ENCODE data around the gene E2F2. TPM values are rescaled to one million over a fixed set of nuclear protein-coding genes. Genes with fewer than 3 reads are reported as not detected.

The E2F2 gene
- total RNA-seq, 1 experiment from 2014 or later, result 46.1 TPM

DNA sequence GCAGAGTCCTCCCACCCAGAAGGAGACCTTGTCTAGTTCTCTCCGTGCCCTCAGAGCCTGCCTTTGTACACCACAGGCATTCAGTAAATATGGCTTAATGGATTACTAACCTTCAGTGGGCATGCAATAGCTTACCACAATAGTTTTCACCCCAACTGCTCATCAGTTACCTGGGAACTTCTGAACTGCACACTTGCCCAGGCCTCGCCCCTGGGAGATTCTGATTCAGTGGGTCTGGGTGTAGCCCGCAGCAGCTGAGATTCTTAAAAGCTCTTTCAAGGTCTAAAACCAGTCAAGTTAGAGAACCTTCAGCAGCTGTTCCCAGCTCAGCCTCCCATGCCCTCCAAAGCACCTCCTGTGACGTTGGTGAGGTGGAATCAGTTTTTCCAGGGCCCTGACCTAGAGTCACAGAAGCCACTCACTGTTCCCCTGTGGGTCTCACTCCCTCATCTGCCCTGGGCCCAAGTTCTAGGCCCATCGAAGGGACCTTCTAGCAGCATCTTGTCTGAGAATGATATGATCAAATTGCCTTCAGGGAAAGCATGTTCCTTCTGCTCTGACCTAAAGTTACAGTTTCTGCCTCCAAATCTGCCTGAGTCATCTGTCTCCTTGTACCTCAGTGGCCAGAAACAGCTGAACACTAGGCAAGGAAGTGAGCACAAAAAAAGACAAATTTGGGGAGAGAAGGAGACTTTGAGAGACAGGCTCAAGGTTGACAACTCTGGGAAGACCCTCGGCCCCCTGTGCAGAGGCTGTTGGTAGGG lies 57.8 kb downstream of the E2F2 start:
- Histone ChIP-seq H3K9me3 (ENCODE audit: low read depth, low read length, poor library complexity, severe bottlenecking) (no peaks in the 10 kb centered on the region), H3K4me1 (ENCODE audit: insufficient read depth, low read length, poor library complexity, severe bottlenecking) (no peaks in the 10 kb centered on the region), H3K27me3 (replicated peaks; ENCODE audit: insufficient read depth, low read depth, low read length, poor library complexity) (no peaks in the 10 kb centered on the region), H3K36me3 (ENCODE audit: insufficient read depth, low read length, poor library complexity, severe bottlenecking) (no peaks in the 10 kb centered on the region), H3K27ac (ENCODE audit: low read depth, low read length, poor library complexity, severe bottlenecking) (no peak overlapping the region), H3K4me3 (ENCODE audit: low read depth, low read length, poor library complexity, severe bottlenecking) (no peak overlapping the region)
- TF ChIP-seq EZH2 (IDR thresholded peaks at IDR 0.05; ENCODE audit: borderline replicate concordance, low read depth, low read length, poor library complexity, severe bottlenecking), result no peak
- CTCF ChIA-PET, result no interaction called here
- no TSS peak for BruUV-seq (replicated peaks)
- intact Hi-C loops (cut with micrococcal nuclease; ENCODE audit: unreplicated experiment), result no loop called here
- DNase-seq (ENCODE audit: low spot score), result no peak
- POLR2A ChIA-PET (ENCODE audit: low non-redundant PET), result no interaction called here

DNA sequence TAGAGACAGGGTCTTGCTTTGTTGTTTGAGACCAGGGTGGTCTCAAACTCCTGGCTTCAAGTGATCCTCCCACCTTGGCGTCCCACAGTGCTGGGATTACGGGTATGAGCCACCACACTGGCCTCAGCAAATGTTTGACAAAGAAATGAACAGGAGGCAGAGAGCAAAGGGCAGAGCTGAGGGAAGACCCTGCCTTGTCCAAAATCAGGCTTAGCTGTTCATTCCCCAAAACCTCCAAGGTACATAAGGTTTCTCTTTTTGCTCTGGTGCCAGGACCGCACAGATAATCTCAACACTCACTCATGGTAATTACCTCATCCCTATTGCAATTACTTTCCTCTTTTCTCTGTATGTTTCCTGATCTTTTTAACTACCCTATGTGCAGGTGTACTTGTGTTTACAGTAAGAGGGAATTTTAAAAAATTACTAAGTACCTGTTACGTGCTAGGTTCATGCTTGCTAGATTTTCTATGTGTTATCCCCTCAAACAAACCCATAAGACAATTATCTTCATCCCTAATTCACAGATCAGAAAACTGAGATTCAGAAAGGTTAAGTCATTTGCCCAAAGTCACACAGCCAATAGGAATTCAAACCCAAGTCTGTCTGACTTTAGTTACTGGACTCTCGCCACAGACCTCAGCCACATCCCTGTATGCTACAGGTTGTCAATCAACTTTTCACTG lies 58.5 kb downstream of the E2F2 start:
- H3K9me3 ChIP-seq (ENCODE audit: low read depth, low read length, poor library complexity, severe bottlenecking), result no peaks in the 10 kb centered on the region
- no TSS peak for BruUV-seq (replicated peaks)

DNA sequence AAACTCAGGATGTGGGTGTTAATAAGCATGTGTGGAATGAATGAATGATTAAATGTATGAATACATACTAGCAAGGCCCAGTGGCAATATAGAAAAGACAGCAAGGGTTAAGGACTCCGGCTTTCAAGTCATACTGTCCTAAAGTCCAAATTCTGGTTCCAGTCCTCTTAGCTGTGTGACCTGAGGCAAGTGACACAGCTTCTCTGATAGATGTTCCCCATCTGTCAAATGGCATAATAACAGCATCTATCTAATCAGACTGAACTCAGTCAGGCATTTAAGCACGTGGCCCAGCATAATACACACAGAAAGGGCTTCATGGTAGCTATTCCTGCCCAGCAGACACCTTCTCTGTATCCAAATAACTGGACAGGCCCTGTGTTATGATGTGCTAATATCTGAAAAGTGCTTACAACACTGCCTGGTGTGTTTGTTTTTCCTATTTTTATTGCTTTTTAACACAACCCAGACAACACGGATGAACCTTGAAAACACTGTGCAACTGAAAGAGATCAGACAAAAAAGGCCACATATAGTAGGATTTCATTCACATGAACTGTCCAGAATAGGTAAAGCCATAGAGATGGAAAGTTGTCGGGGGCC lies 59.5 kb downstream of the E2F2 start:
- H3K4me1 ChIP-seq (ENCODE audit: insufficient read depth, low read length, poor library complexity, severe bottlenecking), result no peaks in the 10 kb centered on the region
- H3K27me3 ChIP-seq (replicated peaks; ENCODE audit: insufficient read depth, low read depth, low read length, poor library complexity), result no peaks in the 10 kb centered on the region
- intact Hi-C loops (cut with micrococcal nuclease; ENCODE audit: unreplicated experiment), result no loop called here
- H3K4me3 ChIP-seq (ENCODE audit: low read depth, low read length, poor library complexity, severe bottlenecking), result no peak overlapping the region
- CTCF ChIA-PET, result no interaction called here
- H3K9me3 ChIP-seq (ENCODE audit: low read depth, low read length, poor library complexity, severe bottlenecking), result no peaks in the 10 kb centered on the region
- no peak for DNase-seq (ENCODE audit: low spot score)
- POLR2A ChIA-PET (ENCODE audit: low non-redundant PET), result no interaction called here
- no TSS peak for BruUV-seq (replicated peaks)
- TF ChIP-seq EZH2 (IDR thresholded peaks at IDR 0.05; ENCODE audit: borderline replicate concordance, low read depth, low read length, poor library complexity, severe bottlenecking), result no peak
- TF ChIP-seq, protein P1, sequence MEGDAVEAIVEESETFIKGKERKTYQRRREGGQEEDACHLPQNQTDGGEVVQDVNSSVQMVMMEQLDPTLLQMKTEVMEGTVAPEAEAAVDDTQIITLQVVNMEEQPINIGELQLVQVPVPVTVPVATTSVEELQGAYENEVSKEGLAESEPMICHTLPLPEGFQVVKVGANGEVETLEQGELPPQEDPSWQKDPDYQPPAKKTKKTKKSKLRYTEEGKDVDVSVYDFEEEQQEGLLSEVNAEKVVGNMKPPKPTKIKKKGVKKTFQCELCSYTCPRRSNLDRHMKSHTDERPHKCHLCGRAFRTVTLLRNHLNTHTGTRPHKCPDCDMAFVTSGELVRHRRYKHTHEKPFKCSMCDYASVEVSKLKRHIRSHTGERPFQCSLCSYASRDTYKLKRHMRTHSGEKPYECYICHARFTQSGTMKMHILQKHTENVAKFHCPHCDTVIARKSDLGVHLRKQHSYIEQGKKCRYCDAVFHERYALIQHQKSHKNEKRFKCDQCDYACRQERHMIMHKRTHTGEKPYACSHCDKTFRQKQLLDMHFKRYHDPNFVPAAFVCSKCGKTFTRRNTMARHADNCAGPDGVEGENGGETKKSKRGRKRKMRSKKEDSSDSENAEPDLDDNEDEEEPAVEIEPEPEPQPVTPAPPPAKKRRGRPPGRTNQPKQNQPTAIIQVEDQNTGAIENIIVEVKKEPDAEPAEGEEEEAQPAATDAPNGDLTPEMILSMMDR (conservative IDR thresholded peaks at IDR 0.05; ENCODE audit: low read depth, low read length), result no peak
- H3K36me3 ChIP-seq (ENCODE audit: insufficient read depth, low read length, poor library complexity, severe bottlenecking), result no peaks in the 10 kb centered on the region
- no peak overlapping the region for H3K27ac ChIP-seq (ENCODE audit: low read depth, low read length, poor library complexity, severe bottlenecking)

More for the DNA sequence above, 58.5 kb downstream of the E2F2 start:
- H3K4me1 ChIP-seq (ENCODE audit: insufficient read depth, low read length, poor library complexity, severe bottlenecking), result no peaks in the 10 kb centered on the region
- CTCF ChIA-PET, result no interaction called here
- H3K27ac ChIP-seq (ENCODE audit: low read depth, low read length, poor library complexity, severe bottlenecking), result no peak overlapping the region
- no peak for DNase-seq (ENCODE audit: low spot score)
- no peaks in the 10 kb centered on the region for H3K27me3 ChIP-seq (replicated peaks; ENCODE audit: insufficient read depth, low read depth, low read length, poor library complexity)
- intact Hi-C loops (cut with micrococcal nuclease; ENCODE audit: unreplicated experiment), result no loop called here
- POLR2A ChIA-PET (ENCODE audit: low non-redundant PET), result no interaction called here
- H3K4me3 ChIP-seq (ENCODE audit: low read depth, low read length, poor library complexity, severe bottlenecking), result no peak overlapping the region
- no peaks in the 10 kb centered on the region for H3K36me3 ChIP-seq (ENCODE audit: insufficient read depth, low read length, poor library complexity, severe bottlenecking)
- TF ChIP-seq, protein P1 (conservative IDR thresholded peaks at IDR 0.05; ENCODE audit: low read depth, low read length), result no peak
- TF ChIP-seq EZH2 (IDR thresholded peaks at IDR 0.05; ENCODE audit: borderline replicate concordance, low read depth, low read length, poor library complexity, severe bottlenecking), result no peak

Data from A673 (cell line).